22Rv1 (cell line): ENCODE data around the gene TUB.

Source experiments
- ZFX ChIP-seq: fragments of 450-650 bp; IDR thresholded peaks from 2 replicates; pipeline ENCODE4 v1.6.1; 2017; ENCODE audit warnings: antibody characterized with exemption, borderline replicate concordance
- TF ChIP-seq, protein P1 (sequence below): fragments of 450-650 bp; IDR thresholded peaks from 2 replicates; pipeline ENCODE4 v1.5.1; 2017; ENCODE audit warnings: mild to moderate bottlenecking

GRCh38 chr11:8101421-8101820 is 20.4 kb downstream of the TUB start:
- TF ChIP-seq, protein P1, sequence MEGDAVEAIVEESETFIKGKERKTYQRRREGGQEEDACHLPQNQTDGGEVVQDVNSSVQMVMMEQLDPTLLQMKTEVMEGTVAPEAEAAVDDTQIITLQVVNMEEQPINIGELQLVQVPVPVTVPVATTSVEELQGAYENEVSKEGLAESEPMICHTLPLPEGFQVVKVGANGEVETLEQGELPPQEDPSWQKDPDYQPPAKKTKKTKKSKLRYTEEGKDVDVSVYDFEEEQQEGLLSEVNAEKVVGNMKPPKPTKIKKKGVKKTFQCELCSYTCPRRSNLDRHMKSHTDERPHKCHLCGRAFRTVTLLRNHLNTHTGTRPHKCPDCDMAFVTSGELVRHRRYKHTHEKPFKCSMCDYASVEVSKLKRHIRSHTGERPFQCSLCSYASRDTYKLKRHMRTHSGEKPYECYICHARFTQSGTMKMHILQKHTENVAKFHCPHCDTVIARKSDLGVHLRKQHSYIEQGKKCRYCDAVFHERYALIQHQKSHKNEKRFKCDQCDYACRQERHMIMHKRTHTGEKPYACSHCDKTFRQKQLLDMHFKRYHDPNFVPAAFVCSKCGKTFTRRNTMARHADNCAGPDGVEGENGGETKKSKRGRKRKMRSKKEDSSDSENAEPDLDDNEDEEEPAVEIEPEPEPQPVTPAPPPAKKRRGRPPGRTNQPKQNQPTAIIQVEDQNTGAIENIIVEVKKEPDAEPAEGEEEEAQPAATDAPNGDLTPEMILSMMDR = no peak
- TF ChIP-seq ZFX = no peak
